GM12865 (cell line): ENCODE data around the gene EEF1AKMT4.

Experiments used
- DNase-seq: peaks from one replicate; pipeline ENCODE4 v3.0.0; 2010; ENCODE audit warnings: low read depth
- H3K4me3 ChIP-seq: 2 replicates; pipeline ENCODE4 v1.5.1; 2011; ENCODE audit warnings: mild to moderate bottlenecking, low read depth, low read length, control low read depth
- CTCF ChIP-seq: IDR thresholded peaks from 2 replicates; pipeline ENCODE4 v1.5.1; 2011; ENCODE audit warnings: low read length, control low read depth, low read depth, inconsistent platforms; ENCODE audit not compliant: insufficient read depth; ENCODE audit errors: missing control alignments

EEF1AKMT4 gene

DNA sequence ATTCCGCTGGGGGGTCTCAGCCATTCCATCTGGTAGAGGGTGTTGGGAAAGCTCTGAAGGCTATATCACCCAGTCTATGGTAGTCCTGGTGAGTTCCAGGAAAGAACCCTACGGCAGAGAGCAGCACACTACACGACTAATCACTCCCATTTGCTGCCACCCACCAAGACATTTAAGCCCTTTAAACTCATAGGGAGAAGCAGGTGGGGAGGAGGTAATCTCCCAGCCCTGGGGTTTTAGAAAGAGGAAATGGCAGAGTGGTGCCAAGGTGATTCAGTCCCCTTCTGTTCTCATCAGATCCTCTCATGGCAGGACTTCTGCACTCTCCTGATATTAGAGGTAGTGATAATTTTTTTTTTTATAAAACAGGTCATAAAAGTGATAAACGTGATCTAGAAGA is 30.7 kb upstream of the EEF1AKMT4 start:
- DNase-seq, result no peak
- TF ChIP-seq CTCF, result no peak
- H3K4me3 ChIP-seq, result no peak overlapping the region

DNA sequence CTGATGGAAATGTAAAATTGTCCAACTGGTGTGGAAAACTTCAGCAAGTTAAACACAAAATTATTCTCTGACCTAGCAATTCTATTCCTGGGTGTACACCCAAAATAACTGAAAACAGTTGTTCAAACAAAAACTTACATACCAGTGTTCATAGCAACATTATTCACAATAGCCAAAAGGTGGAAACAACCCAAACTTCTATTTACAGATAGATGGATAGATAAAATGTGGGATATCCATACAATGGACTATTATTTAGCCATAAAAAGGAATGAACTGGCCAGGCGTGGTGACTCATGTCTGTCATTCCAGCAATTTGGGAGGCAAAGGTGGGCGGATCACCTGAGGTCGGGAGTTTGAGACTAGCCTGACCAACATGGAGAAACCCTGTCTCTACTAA is 27.0 kb upstream of the EEF1AKMT4 start:
- H3K4me3 ChIP-seq, result no peak overlapping the region
- no peak for TF ChIP-seq CTCF
- DNase-seq, result no peak

- H3K4me3 ChIP-seq, result no peak overlapping the region
- TF ChIP-seq CTCF, result no peak
- DNase-seq, result no peak
These were observed 25.5 kb upstream of the EEF1AKMT4 start for GRCh38 chr3:184223946-184224345.

GRCh38 chr3:184227481-184227935 is 22.0 kb upstream of the EEF1AKMT4 start:
- peak; percentile 49 for DNase-seq
- TF ChIP-seq CTCF, result peak; percentile 90
- no peak overlapping the region for H3K4me3 ChIP-seq

DNA sequence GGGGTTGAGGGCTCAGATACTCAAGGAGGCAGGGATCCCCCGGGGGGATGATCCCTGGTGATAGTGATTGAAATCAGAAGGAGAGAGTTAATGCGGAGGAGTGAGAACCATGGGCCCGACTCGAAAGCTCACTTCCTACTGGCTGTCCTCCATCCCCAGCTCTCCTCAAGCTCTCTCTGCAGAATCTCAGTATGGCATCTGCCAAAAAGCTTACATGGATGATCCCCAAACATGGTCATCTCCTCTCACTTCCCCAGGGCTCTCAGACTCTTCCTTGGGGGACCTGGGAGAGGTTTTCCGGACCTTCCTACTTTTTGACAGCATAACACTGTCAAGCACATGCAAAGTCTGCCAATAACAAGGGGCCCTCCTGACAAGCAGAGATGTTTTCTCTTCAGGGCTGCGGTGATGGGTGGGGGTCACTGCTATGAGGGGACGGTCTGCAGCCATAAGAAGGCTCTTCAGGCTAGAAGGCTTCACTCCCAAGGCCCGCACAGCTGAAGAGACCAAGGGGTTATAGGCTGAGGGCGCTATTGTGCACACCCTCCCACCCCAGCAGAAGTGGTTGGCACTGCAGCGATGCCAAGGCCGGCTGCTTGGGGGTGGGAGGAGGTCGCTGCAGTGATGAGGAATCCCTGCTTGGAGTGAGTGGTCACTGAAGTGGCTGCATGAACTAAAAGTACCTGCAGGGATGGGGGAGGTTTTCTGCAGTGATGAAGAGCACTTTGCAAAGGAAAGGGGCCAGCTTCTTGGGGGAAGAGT is 20.9 kb upstream of the EEF1AKMT4 start:
- no peak for DNase-seq
- no peak for TF ChIP-seq CTCF
- no peak overlapping the region for H3K4me3 ChIP-seq

DNA sequence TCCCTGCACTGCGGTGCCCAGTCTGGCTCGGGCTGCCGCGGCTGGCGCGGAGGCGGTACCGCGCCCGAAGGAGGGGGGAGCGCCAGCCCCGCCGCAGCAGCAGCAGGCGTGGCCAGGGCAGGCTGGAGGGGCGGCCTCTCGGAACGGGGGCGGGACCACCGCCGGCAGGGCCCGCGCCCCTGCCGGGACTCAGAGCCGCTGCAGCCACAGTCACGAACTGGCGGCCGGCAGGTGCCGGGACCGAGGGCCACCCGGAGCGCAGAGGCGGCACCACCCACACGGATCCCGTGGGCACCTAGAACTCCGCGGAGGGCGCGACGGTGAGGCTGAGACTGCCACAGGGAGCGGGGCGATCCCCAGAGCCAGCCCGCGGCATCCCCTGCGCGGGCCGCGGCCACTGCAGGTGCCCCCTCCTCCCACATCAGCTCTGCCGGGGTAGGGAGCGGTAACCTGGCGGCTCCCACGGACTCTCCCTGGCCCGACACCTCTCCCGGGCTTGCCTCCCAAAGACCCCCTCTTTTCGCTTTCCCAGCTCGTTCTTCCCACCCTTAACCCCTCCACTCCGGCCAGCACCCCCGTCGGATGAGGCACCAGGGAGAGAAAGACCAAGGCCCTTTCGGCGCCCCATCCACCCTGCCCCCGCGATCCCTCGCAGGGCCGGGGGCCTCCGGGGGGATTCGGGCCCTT is 19.9 kb upstream of the EEF1AKMT4 start, which contains the start of gene VWA5B2:
Gene VWA5B2, plus strand, starts transcription at position 192 of the 687 bp plus-strand sequence. CDS start 944 bp downstream, outside the sequence.
- peak within 1 kb of the TSS; percentile 37 for H3K4me3 ChIP-seq
- peak; percentile 72 for DNase-seq
- TF ChIP-seq CTCF, result peak; percentile 22

- TF ChIP-seq CTCF, result no peak
- no peak overlapping the region for H3K4me3 ChIP-seq
- no peak for DNase-seq
These were observed 19.3 kb upstream of the EEF1AKMT4 start for GRCh38 chr3:184230081-184230602.
